GM10847 (cell line): ENCODE results near the gene USP5.

Experiments used
- POLR2A ChIP-seq: IDR thresholded peaks from 2 replicates; pipeline ENCODE4 v1.6.1; 2011; ENCODE audit not compliant: insufficient read length; ENCODE audit errors: extremely low read depth

The USP5 gene

DNA sequence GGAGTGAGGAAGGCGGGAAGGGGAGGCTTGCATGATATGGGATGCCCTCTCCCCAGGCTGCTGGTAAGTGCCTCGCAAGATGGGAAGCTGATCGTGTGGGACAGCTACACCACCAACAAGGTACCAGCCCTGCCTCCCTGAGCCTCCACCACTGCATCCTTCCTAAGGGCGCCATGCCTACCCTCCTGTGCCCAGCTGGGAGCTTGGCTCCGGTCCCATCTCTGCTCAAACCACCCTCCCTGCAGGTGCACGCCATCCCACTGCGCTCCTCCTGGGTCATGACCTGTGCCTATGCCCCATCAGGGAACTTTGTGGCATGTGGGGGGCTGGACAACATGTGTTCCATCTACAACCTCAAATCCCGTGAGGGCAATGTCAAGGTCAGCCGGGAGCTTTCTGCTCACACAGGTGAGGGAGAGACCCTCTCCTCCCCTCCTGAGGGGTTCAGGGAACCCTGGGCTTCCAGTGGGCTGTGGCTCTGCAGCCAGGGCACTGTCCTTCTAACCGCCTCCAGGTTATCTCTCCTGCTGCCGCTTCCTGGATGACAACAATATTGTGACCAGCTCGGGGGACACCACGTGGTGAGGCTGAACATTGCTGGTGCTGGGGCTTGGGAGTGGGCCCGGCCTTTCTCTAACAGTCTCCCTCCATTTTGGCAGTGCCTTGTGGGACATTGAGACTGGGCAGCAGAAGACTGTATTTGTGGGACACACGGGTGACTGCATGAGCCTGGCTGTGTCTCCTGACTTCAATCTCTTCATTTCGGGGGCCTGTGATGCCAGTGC lies 8.6 kb upstream of the USP5 start:
- TF ChIP-seq POLR2A = no peak

GRCh38 chr12:6845395-6845794 lies 6.6 kb upstream of the USP5 start:
- TF ChIP-seq POLR2A = no peak

GRCh38 chr12:6846316-6846869 lies 5.6 kb upstream of the USP5 start:
- no peak for TF ChIP-seq POLR2A

DNA sequence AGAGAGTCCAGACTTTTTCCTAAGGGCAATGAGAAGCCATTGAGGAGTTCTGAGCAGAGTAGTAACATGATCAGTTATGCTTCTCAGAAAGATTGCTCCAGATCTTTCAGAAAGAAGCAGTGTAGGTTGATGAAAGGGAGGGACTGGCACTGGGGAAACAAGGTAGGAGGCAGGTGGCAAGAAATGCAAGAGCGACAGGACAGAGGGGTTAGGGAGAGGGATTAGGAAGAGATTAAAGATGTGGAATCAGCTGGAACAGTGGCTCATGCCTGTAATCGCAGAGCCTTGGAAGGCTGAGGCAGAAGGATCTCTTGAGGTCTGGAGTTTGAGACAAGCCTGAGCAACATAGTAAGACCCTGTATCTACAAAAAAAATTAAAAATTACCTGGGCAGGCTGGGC lies 4.3 kb upstream of the USP5 start:
- TF ChIP-seq POLR2A = no peak

DNA sequence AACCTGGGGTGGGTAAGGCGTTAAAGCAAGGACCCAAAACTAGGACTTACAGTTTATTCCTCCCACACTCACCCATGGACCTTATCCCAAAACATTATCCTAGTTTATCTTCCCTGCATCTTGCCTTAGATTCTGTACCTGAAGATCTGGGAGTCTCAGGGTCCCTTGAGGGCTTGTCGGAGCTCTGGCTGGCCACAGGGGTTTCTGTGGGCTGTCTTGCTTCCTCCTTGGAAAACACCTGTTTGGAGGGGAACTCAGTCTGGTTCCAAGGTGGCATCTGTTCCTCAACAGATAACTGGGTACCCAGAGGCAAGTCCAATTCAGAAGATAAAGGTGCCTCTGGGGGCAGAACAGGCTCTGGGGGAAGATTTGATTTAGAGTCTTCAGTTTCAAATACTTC lies 2.5 kb upstream of the USP5 start:
- TF ChIP-seq POLR2A = no peak

- no peak for TF ChIP-seq POLR2A
Observed at GRCh38 chr12:6849976-6850560, 1.9 kb upstream of the USP5 start.

DNA sequence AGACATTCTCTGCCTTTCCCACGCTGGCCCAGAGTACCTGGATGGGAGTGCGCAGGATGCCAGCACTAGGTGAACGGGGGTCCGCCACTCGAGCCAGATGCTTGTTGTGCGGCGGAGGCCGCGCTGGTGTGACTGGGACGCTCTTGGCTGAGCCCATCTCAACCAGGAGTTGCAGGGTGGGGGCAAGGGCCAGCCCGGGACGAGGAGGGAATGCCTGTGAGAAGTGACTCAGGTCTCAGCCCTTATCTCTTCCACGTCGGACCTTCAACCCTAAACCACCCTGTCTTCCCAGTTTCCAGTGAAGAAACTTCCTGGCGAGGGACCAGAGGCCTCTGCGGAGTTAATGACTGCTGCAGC lies 1.2 kb upstream of the USP5 start:
- TF ChIP-seq POLR2A = no peak

GRCh38 chr12:6851153-6851920 lies 613 bp upstream of the USP5 start, which contains the start of gene CDCA3:
Gene CDCA3 (minus strand): TSS chr12:6851286. CDS start chr12:6850952, 334 bp downstream.
- TF ChIP-seq POLR2A = peak; percentile 62

DNA sequence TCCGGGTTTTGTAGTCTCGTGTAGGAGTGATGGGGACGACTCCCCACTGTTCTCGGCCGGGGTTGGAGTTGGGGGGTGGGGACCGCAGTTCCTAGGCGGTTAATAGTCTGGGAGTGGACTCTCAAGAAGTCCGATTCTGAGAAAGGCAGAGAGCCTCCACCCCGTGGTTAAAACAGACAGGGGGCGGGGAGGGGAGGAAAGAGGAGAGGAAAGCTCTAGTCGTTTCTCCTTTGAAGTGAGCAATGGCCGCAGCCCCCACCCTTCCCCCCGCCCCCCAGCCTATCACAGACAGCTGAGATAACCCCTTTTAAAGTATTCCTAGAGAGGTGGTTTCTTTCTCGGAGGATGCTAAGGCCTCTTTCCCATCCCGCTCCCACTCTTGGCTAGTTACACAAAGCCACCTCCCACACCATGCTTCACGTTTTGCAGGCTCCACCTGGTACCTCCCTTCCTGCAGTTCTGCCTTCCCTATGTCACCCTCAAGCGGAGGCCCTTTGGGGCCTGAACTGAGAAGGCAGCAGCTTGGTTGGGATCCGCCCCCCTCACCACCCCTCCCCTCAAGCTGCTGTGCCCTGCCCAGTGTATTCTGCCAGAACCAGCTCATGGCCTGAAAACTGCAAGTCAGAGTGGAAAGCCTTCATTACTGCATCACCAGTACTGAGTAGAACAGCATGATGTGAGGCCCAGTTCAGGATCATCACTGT lies 853 bp downstream of the USP5 start:
- no peak for TF ChIP-seq POLR2A

GRCh38 chr12:6853626-6854025 lies 1.7 kb downstream of the USP5 start:
- TF ChIP-seq POLR2A = no peak

DNA sequence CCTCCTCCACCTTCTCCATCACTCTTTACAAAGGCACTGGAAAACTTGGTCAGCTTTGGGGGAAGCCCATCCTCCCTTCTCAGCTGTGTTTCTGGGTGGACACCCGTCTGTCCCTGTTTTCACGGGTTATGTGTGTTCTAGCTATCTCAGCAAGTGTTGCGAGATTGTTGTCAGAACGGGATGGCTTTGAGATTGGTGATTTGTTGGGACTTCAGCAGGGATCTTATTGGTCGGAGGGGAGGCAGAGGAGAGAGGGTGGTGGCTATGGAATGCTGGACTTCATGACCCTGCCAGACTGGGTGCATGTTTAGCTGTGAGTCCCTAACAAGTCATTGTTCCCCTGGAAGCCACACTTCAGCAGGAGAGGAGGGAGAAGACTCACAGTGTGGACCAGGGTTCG lies 2.1 kb downstream of the USP5 start:
- TF ChIP-seq POLR2A = no peak

DNA sequence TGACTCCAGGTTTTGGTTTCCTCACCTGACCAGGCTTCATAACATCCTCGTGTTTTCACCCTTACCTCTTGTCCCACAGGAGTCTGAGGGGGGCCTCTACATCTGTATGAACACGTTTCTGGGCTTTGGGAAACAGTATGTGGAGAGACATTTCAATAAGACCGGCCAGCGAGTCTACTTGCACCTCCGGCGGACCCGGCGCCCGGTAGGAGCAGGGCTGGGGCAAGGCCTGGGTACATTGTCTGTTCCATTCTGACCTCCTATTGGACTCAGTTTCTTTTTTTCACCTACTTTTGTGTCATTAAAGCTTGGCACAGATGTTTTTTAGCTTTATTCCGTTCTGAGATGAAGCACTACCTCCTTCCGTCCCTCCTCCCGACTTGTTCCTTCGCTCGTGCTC lies 3.4 kb downstream of the USP5 start:
- no peak for TF ChIP-seq POLR2A

DNA sequence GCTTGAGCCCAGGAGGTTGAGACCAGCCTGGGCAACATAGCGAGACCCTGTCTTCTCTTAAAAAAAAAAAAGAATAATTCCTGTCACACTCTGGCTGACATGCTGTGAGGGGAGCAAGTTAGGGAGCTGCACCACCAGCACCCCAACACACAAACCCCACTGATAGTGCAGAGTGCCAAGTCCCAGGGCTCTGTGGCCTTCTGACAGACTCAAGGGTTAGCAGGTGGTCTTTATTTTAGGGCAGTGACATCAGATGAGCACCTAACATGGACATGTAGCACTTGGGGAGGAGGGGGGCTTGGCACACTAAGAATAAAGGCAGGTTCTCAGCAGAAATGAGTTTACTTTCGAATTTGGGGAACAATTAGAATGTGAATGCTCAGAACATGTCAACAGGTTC lies 6.8 kb downstream of the USP5 start:
- no peak for TF ChIP-seq POLR2A

DNA sequence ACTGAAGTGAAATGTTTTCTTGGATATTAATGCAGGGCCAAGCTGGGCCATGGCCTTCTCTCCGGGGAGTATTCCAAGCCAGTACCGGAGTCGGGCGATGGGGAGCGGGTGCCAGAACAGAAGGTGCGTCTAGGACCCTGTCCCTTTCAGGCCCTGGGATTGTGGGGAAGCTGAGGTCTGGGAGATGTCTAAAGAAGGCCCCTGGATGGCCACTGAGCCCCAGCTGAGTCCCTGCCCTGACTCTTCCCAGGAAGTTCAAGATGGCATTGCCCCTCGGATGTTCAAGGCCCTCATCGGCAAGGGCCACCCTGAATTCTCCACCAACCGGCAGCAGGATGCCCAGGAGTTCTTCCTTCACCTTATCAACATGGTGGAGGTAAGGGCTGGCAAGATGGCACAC lies 8.2 kb downstream of the USP5 start:
- no peak for TF ChIP-seq POLR2A

DNA sequence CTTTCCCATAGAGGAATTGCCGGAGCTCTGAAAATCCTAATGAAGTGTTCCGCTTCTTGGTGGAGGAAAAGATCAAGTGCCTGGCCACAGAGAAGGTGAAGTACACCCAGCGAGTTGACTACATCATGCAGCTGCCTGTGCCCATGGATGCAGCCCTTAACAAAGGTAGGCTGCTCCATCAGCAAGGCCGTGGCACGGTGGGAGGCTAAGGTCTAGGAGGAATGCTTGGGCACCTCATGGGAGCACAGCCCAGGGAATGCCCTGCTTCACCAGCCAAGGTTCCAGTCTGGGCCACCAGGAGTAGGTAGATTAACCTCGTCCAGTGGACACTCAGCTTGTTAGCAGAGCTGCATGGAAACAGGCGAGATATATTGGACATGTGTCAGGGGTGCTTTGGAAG lies 9.0 kb downstream of the USP5 start:
- TF ChIP-seq POLR2A = no peak

- no peak for TF ChIP-seq POLR2A
Observed at GRCh38 chr12:6861391-6861790, 9.4 kb downstream of the USP5 start.

- no peak for TF ChIP-seq POLR2A
Observed at GRCh38 chr12:6863033-6863432, 11.1 kb downstream of the USP5 start.
